A673 (cell line): ENCODE results near the gene CTIF. TPM values are rescaled to one million over a fixed set of nuclear protein-coding genes. Genes with fewer than 3 reads are reported as not detected.

ENCODE experiments used
- BruUV-seq: library from RNA; stranded (reverse); fragments of 400-500 nt; replicated peaks from 2 replicates; lab custom pipeline; 2021; lab: Mats Ljungman, UMichigan
- CTCF ChIA-PET: fragments of 300-600 bp; sonication (Branson Sonifier 250); formaldehyde crosslinking; loops from one replicate; lab custom pipeline; 2022; ENCODE audit warnings: antibody characterized with exemption; lab: Charles Lee
- POLR2A ChIA-PET: fragments of 300-600 bp; sonication (Branson Sonifier 250); formaldehyde crosslinking; loops from one replicate; lab custom pipeline; 2022; ENCODE audit warnings: antibody characterized with exemption; ENCODE audit not compliant: low non-redundant PET; lab: Charles Lee
- DNase-seq: peaks from one replicate; pipeline ENCODE4 v3.0.0-alpha.2; 2015; ENCODE audit warnings: low spot score
- H3K27ac ChIP-seq: fragments of 200-600 bp; sonication (generic); 2 replicates; pipeline ENCODE4 v1.5.1; 2016; ENCODE audit warnings: mixed run types, low read depth, mild to moderate bottlenecking, mixed read lengths, antibody characterized with exemption, low read length; ENCODE audit not compliant: poor library complexity, severe bottlenecking
- H3K27me3 ChIP-seq: fragments of 200-600 bp; sonication (generic); replicated peaks from 2 replicates; pipeline ENCODE4 v1.6.1; 2017; ENCODE audit warnings: mixed run types, low read depth, mild to moderate bottlenecking, mixed read lengths, antibody characterized with exemption, low read length; ENCODE audit not compliant: insufficient read depth, poor library complexity
- H3K36me3 ChIP-seq: fragments of 200-600 bp; sonication (generic); 2 replicates; pipeline ENCODE4 v1.6.1; 2016; ENCODE audit warnings: mixed run types, mild to moderate bottlenecking, mixed read lengths, antibody characterized with exemption, low read length; ENCODE audit not compliant: insufficient read depth, poor library complexity, severe bottlenecking
- H3K4me1 ChIP-seq: fragments of 200-600 bp; sonication (generic); 2 replicates; pipeline ENCODE4 v1.6.1; 2017; ENCODE audit warnings: mixed run types, mild to moderate bottlenecking, mixed read lengths, antibody characterized with exemption, low read length; ENCODE audit not compliant: insufficient read depth, poor library complexity, severe bottlenecking
- H3K4me3 ChIP-seq: fragments of 200-600 bp; sonication (generic); 2 replicates; pipeline ENCODE4 v1.5.1; 2016; ENCODE audit warnings: low read depth, mixed run types, mild to moderate bottlenecking, mixed read lengths, low read length; ENCODE audit not compliant: poor library complexity, severe bottlenecking
- H3K9me3 ChIP-seq: fragments of 200-600 bp; sonication (generic); 2 replicates; pipeline ENCODE4 v1.6.1; 2016; ENCODE audit warnings: mixed run types, low read depth, mild to moderate bottlenecking, mixed read lengths, antibody characterized with exemption, low read length; ENCODE audit not compliant: poor library complexity, severe bottlenecking
- CTCF ChIP-seq: fragments of 300-800, 200-600 bp; sonication (generic); conservative IDR thresholded peaks from 2 replicates; pipeline ENCODE4 v1.5.1; 2017; ENCODE audit warnings: low read depth, mild to moderate bottlenecking, antibody characterized with exemption, low read length, moderate library complexity, mixed read lengths
- EZH2 ChIP-seq: fragments of 200-600 bp; sonication (generic); IDR thresholded peaks from 2 replicates; pipeline ENCODE4 v1.6.1; 2017; ENCODE audit warnings: borderline replicate concordance, low read depth, mild to moderate bottlenecking, mixed read lengths, antibody characterized with exemption, low read length; ENCODE audit not compliant: poor library complexity, severe bottlenecking
- intact Hi-C: fragments of 100-400 bp; cut with micrococcal nuclease; formaldehyde crosslinking; loops from one replicate; pipeline ENCODE4 v1.10.0; 2022; ENCODE audit not compliant: unreplicated experiment
- total RNA-seq: library from RNA; stranded (reverse); gene quantifications from 2 replicates; pipeline ENCODE4 v1.2.3, GENCODE V29; 2021

CTIF gene
- total RNA-seq, 1 experiment from 2014 or later, result 23.5 TPM

GRCh38 chr18:48756511-48757226 lies 217.8 kb downstream of the CTIF start:
- CTCF ChIA-PET, result no interaction called here
- H3K4me3 ChIP-seq, result no peak overlapping the region
- TF ChIP-seq EZH2, result no peak
- no peak for TF ChIP-seq CTCF
- no peak for DNase-seq
- H3K4me1 ChIP-seq, result no peaks in the 10 kb centered on the region
- H3K36me3 ChIP-seq, result no peaks in the 10 kb centered on the region
- no peaks in the 10 kb centered on the region for H3K27me3 ChIP-seq
- intact Hi-C loops, result no loop called here
- BruUV-seq, result no TSS peak
- no peak overlapping the region for H3K27ac ChIP-seq
- POLR2A ChIA-PET, result no interaction called here
- H3K9me3 ChIP-seq, result no peaks in the 10 kb centered on the region

- no peak for TF ChIP-seq CTCF
- no peak for TF ChIP-seq EZH2
- Histone ChIP-seq H3K36me3 (no peaks in the 10 kb centered on the region), H3K9me3 (no peaks in the 10 kb centered on the region), H3K27ac (no peak overlapping the region), H3K27me3 (no peaks in the 10 kb centered on the region), H3K4me1 (no peaks in the 10 kb centered on the region), H3K4me3 (no peak overlapping the region)
- intact Hi-C loops, result no loop called here
- CTCF ChIA-PET, result no interaction called here
- BruUV-seq, result no TSS peak
- POLR2A ChIA-PET, result no interaction called here
- no peak for DNase-seq
Observed at GRCh38 chr18:48757367-48757766, 218.5 kb downstream of the CTIF start.

- H3K27ac ChIP-seq, result no peak overlapping the region
- DNase-seq, result no peak
- CTCF ChIA-PET, result no interaction called here
- H3K36me3 ChIP-seq, result no peaks in the 10 kb centered on the region
- H3K4me3 ChIP-seq, result no peak overlapping the region
- POLR2A ChIA-PET, result no interaction called here
- H3K27me3 ChIP-seq, result no peaks in the 10 kb centered on the region
- H3K9me3 ChIP-seq, result no peaks in the 10 kb centered on the region
- TF ChIP-seq EZH2 (no peak), CTCF (no peak)
- no peaks in the 10 kb centered on the region for H3K4me1 ChIP-seq
- intact Hi-C loops, result no loop called here
- no TSS peak for BruUV-seq
Observed at GRCh38 chr18:48757906-48758305, 219.1 kb downstream of the CTIF start.
